GM12878 (cell line): ENCODE data around the gene NHERF1. TPM values are rescaled to one million over a fixed set of nuclear protein-coding genes. Genes with fewer than 3 reads are reported as not detected.

ENCODE experiments used
- ATAC-seq: fragments of 200-7000 bp; cut with Tn5 transposase; 3 replicates; pipeline ENCODE4 v1.9.1; 2020; ENCODE audit warnings: mild to moderate bottlenecking, moderate library complexity
- BruUV-seq: library from RNA; stranded (reverse); fragments of 400-500 nt; replicated peaks from 2 replicates; lab custom pipeline; 2021; lab: Mats Ljungman, UMichigan
- CTCF ChIA-PET: fragments of 300-600 bp; sonication (Branson Sonifier 250); formaldehyde crosslinking; extraction: SDS; loops from one replicate; lab custom pipeline; 2021; ENCODE audit warnings: inconsistent platforms; lab: Yijun Ruan, JAX
- POLR2A ChIA-PET: fragments of 350-600 bp; formaldehyde crosslinking; extraction: SDS; loops from one replicate; lab custom pipeline; 2021; ENCODE audit warnings: inconsistent platforms; lab: Charles Lee
- RAD21 ChIA-PET: fragments of 300-600 bp; sonication (Branson Sonifier 250); formaldehyde crosslinking; loops from one replicate; lab custom pipeline; 2023; ENCODE audit warnings: antibody characterized with exemption; ENCODE audit not compliant: unreplicated experiment; lab: Charles Lee
- SMC1A ChIA-PET: fragments of 300-600 bp; sonication (Branson Sonifier 250); formaldehyde crosslinking; loops from one replicate; lab custom pipeline; 2023; ENCODE audit not compliant: unreplicated experiment, uncharacterized antibody; lab: Charles Lee
- DNase-seq: peaks from one replicate; pipeline ENCODE4 v3.0.0-alpha.2; 2011; ENCODE audit warnings: low read depth, low spot score
- FAIRE-seq: peaks from 3 replicates; lab custom pipeline; 2011; peaks lifted over from hg19 to GRCh38; lab: Jason Lieb, UNC
- H2AFZ ChIP-seq: 2 replicates; pipeline ENCODE4 v1.6.0; 2011; ENCODE audit warnings: low read depth, low read length, control low read depth; ENCODE audit not compliant: control insufficient read depth
- H3K27ac ChIP-seq: 2 replicates; pipeline ENCODE4 v1.5.1; 2011; ENCODE audit warnings: control low read depth; ENCODE audit not compliant: control insufficient read depth, insufficient read depth
- H3K27me3 ChIP-seq, 2 experiments: replicated peaks in 1 of 2; 2 replicates each; pipeline versions ENCODE4 v1.6.0 to v1.6.1; 2011; ENCODE audit warnings: low read length in 1 of 2; ENCODE audit not compliant: control insufficient read depth in 2 of 2, insufficient read depth in 2 of 2
- H3K36me3 ChIP-seq, 2 experiments: 2 replicates each; pipeline ENCODE4 v1.5.1; 2011; ENCODE audit warnings: low read length in 1 of 2; ENCODE audit not compliant: control insufficient read depth in 2 of 2, insufficient read depth in 2 of 2
- H3K4me1 ChIP-seq: 2 replicates; pipeline ENCODE4 v1.6.1; 2011; ENCODE audit warnings: mild to moderate bottlenecking, low read length, moderate library complexity, mixed read lengths; ENCODE audit not compliant: control insufficient read depth, insufficient read depth
- H3K4me2 ChIP-seq: 2 replicates; pipeline ENCODE4 v1.6.0; 2011; ENCODE audit warnings: control low read depth; ENCODE audit not compliant: control insufficient read depth, insufficient read depth
- H3K4me3 ChIP-seq: fragments of 200-600 bp; sonication (generic); 2 replicates; pipeline ENCODE4 v1.5.1; 2016
- H3K79me2 ChIP-seq: 2 replicates; pipeline ENCODE4 v1.6.0; 2011; ENCODE audit warnings: low read length; ENCODE audit not compliant: control insufficient read depth, insufficient read depth
- H3K9ac ChIP-seq: 2 replicates; pipeline ENCODE4 v1.8.0; 2011; ENCODE audit warnings: low read length, control low read depth, mixed read lengths; ENCODE audit not compliant: control insufficient read depth, insufficient read depth
- H3K9me3 ChIP-seq: replicated peaks from 3 replicates; pipeline ENCODE4 v1.5.1; 2011; ENCODE audit warnings: mild to moderate bottlenecking, low read length; ENCODE audit not compliant: control insufficient read depth, insufficient read depth
- H4K20me1 ChIP-seq: 2 replicates; pipeline ENCODE4 v1.6.0; 2011; ENCODE audit not compliant: control insufficient read depth, insufficient read depth
- BACH1 ChIP-seq: fragments of 450-650 bp; IDR thresholded peaks from 2 replicates; pipeline ENCODE4 v1.6.1; 2017; ENCODE audit warnings: mild to moderate bottlenecking, borderline replicate concordance
- BCL3 ChIP-seq: IDR thresholded peaks from 2 replicates; pipeline ENCODE4 v1.6.1; 2011; ENCODE audit warnings: borderline replicate concordance, low read depth, mild to moderate bottlenecking, moderate library complexity, low read length; ENCODE audit not compliant: insufficient read depth, poor library complexity, severe bottlenecking
- BRCA1 ChIP-seq: IDR thresholded peaks from 2 replicates; pipeline ENCODE4 v1.6.1; 2011; ENCODE audit warnings: low read depth, low read length, improper control_type of control experiment
- CBFB ChIP-seq: IDR thresholded peaks from 2 replicates; pipeline ENCODE4 v1.6.1; 2016; ENCODE audit warnings: antibody characterized with exemption, low read depth
- EP300 ChIP-seq, 2 experiments: fragments of 150-350 bp in 1 of 2; IDR thresholded peaks; 2 replicates each; pipeline ENCODE4 v1.6.1; 2011 to 2012; ENCODE audit warnings: low read depth in 2 of 2, low read length in 2 of 2, borderline replicate concordance in 1 of 2, improper control_type of control experiment in 1 of 2, inconsistent platforms in 1 of 2; ENCODE audit not compliant: control insufficient read depth in 1 of 2
- FOXM1 ChIP-seq: IDR thresholded peaks from 2 replicates; pipeline ENCODE4 v1.6.1; 2012; ENCODE audit warnings: low read depth, mild to moderate bottlenecking, inconsistent platforms, low read length, moderate library complexity
- HCFC1 ChIP-seq: fragments of 150-350 bp; IDR thresholded peaks from 2 replicates; pipeline ENCODE4 v1.6.1; 2014; ENCODE audit warnings: low read length
- IKZF1 ChIP-seq: fragments of 450-650 bp; conservative IDR thresholded peaks from 2 replicates; pipeline ENCODE4 v1.6.1; 2017; ENCODE audit warnings: antibody characterized with exemption, mild to moderate bottlenecking
- MEF2B ChIP-seq: fragments of 450-650 bp; IDR thresholded peaks from 2 replicates; pipeline ENCODE4 v1.6.1; 2018; ENCODE audit warnings: mild to moderate bottlenecking, moderate library complexity; ENCODE audit not compliant: partially characterized antibody, poor library complexity, severe bottlenecking
- MTA2 ChIP-seq: fragments of 450-650 bp; IDR thresholded peaks from 2 replicates; pipeline ENCODE4 v1.6.1; 2016; ENCODE audit warnings: low read depth, mild to moderate bottlenecking, moderate library complexity
- NFYA ChIP-seq: IDR thresholded peaks from 2 replicates; pipeline ENCODE4 v1.6.1; 2011; ENCODE audit warnings: low read depth, mild to moderate bottlenecking, low read length, improper control_type of control experiment, borderline replicate concordance
- NR2F1 ChIP-seq: fragments of 450-650 bp; conservative IDR thresholded peaks from 2 replicates; pipeline ENCODE4 v1.6.1; 2017; ENCODE audit warnings: mild to moderate bottlenecking
- SRF ChIP-seq, 2 experiments: IDR thresholded peaks; 2 replicates each; pipeline ENCODE4 v1.6.1; 2011; ENCODE audit warnings: low read depth in 2 of 2, low read length in 2 of 2, mild to moderate bottlenecking in 1 of 2, moderate library complexity in 1 of 2
- TAF1 ChIP-seq: IDR thresholded peaks from 2 replicates; pipeline ENCODE4 v1.6.1; 2011; ENCODE audit warnings: mild to moderate bottlenecking, low read depth, low read length, borderline replicate concordance
- YY1 ChIP-seq: IDR thresholded peaks from 2 replicates; pipeline ENCODE4 v1.6.1; 2011; ENCODE audit warnings: low read depth, mild to moderate bottlenecking, low read length
- ZNF592 ChIP-seq: fragments of 450-650 bp; IDR thresholded peaks from 2 replicates; pipeline ENCODE4 v1.6.1; 2017; ENCODE audit warnings: mild to moderate bottlenecking, moderate library complexity
- WGBS: methylation state at CpG from one replicate; pipeline ENCODE4 v1.1.6; 2016; ENCODE audit warnings: low lambda C conversion rate; ENCODE audit not compliant: insufficient replicate concordance, insufficient coverage; ENCODE audit errors: missing lambda C conversion rate; 5-methylcytosine and 5-hydroxymethylcytosine counted together
- in situ Hi-C: fragments of 300-500 bp; cut with MboI; formaldehyde crosslinking; loops from 9 replicates; pipeline ENCODE4 v1.14.3; 2018; ENCODE audit warnings: mixed read lengths
- intact Hi-C: fragments of 100-400 bp; cut with micrococcal nuclease; formaldehyde crosslinking; loops from one replicate; pipeline ENCODE4 v1.14.2; 2022; ENCODE audit not compliant: unreplicated experiment
- polyA plus RNA-seq, 11 experiments: library from polyadenylated mRNA; depleted of rRNA in 4 of 11; unstranded in 6 of 11; stranded (reverse) in 5 of 11; fragments of >200 nt; fragmentation: Nextera tagmentation in 4 of 11; fragmentation: Illumina TruSeq in 1 of 11; extraction: Ambion mirVana in 4 of 11; extraction: Trizol in 1 of 11; gene quantifications; 1 replicate in 1 of 11; 2 replicates in 10 of 11; pipeline versions ENCODE4 v1.2.1 to v1.2.3, GENCODE V29; 2011 to 2016; ENCODE audit warnings: inconsistent platforms in 2 of 11, missing spikeins in 2 of 11, low read depth in 1 of 11
- total RNA-seq, 4 experiments: library from RNA; depleted of rRNA in 3 of 4; stranded (reverse); fragments of >200 nt in 3 of 4; fragmentation: Illumina TruSeq in 1 of 4; extraction: Trizol in 1 of 4; gene quantifications; 2 replicates each; pipeline versions ENCODE4 v1.2.1 to v1.2.3, GENCODE V29; 2013 to 2021

Gene NHERF1
- total and polyA plus RNA-seq, 10 of the 15 experiments (the other 5 are each of a cell fraction or from before 2014, with no cell fraction given): 13.4 to 61.6 (median 39.0) TPM

GRCh38 chr17:74742153-74742515, 6.3 kb upstream of the NHERF1 start (continued):
- TF ChIP-seq TAF1 (peak; percentile 32; the same call in 1 of the 2 replicates), BACH1 (no peak), EP300 (IDR thresholded peaks at IDR 0.05; ENCODE audit: borderline replicate concordance in 1 of 2, control insufficient read depth in 1 of 2, low read depth in 2 of 2, low read length in 2 of 2) (0 out of 4 replicates have a peak, but pooled peaks of 1 of the 2 experiments have one; percentile 6), MEF2B (peak; percentile 61), NR2F1 (peak; percentile 39), BRCA1 (no peak), IKZF1 (peak; percentile 61)

- Histone ChIP-seq H3K4me1 (peaks cover 38% of the 10 kb centered on the region), H3K4me3 (no peak overlapping the region), H2AFZ (no peak overlapping the region), H3K79me2 (no peaks in the 10 kb centered on the region; the same call in 1 of the 2 replicates), H3K27me3 (no peaks in the 10 kb centered on the region), H4K20me1 (no peaks in the 10 kb centered on the region), H3K9ac (no peak overlapping the region), H3K4me2 (no peak overlapping the region), H3K9me3 (no peaks in the 10 kb centered on the region), H3K36me3 (no peaks in the 10 kb centered on the region), H3K27ac (no peak overlapping the region)
- 94% methylated on average over 9 of the region's 9 CpGs for WGBS
- in situ Hi-C loops: loop anchor here (5.0 kb wide), 1 partner anchor 124 kb away; no protein-coding TSS in a partner anchor
- SMC1A ChIA-PET: interaction anchor here (0.9 to 2.0 kb wide), 6 partner anchors 28 to 119 kb away, joined by 3 to 16 read pairs (median 7); no protein-coding TSS in a partner anchor
- BruUV-seq: no TSS peak
- intact Hi-C loops: no loop called here
- FAIRE-seq (no peak), ATAC-seq (no peak), DNase-seq (no peak)
- RAD21 ChIA-PET: interaction anchor here (0.7 to 2.0 kb wide), 8 partner anchors 26 to 218 kb away, joined by 3 to 18 read pairs (median 3); partner anchors contain the start of gene NAT9
- CTCF ChIA-PET: interaction anchor here (1.0 to 2.8 kb wide), 13 partner anchors 8 to 218 kb away, joined by 3 to 41 read pairs (median 4); partner anchors contain the start of gene NAT9
- POLR2A ChIA-PET: interaction anchor here (0.6 kb wide), 1 partner anchor 219 kb away, joined by 6 read pairs; no protein-coding TSS in a partner anchor
- TF ChIP-seq HCFC1 (no peak), CBFB (no peak), FOXM1 (no peak), YY1 (no peak), NFYA (no peak), BCL3 (no peak), ZNF592 (no peak), SRF (IDR thresholded peaks at IDR 0.05; ENCODE audit: low read depth in 2 of 2, low read length in 2 of 2) (no peak), BRCA1 (no peak), MTA2 (no peak), EP300 (IDR thresholded peaks at IDR 0.05; ENCODE audit: borderline replicate concordance in 1 of 2, control insufficient read depth in 1 of 2, low read depth in 2 of 2, low read length in 2 of 2) (no peak)
Measured at GRCh38 chr17:74742978-74743545, 5.4 kb upstream of the NHERF1 start.
